Mesendoderm (in vitro differentiated cells): ENCODE data around the gene C5orf47.
"Not testable (repeated sequence)": the region's sequence is repeated elsewhere in the genome, so short reads cannot be mapped to it uniquely, and the experiment has no call there.

Experiments
- DNase-seq: peaks from one replicate; pipeline ENCODE4 v3.0.0; 2013
- H2AK5ac ChIP-seq: 2 replicates; pipeline ENCODE4 v1.6.1; 2013; ENCODE audit warnings: low read length, inconsistent platforms
- H2BK120ac ChIP-seq: 2 replicates; pipeline ENCODE4 v1.6.1; 2013; ENCODE audit warnings: low read depth, mild to moderate bottlenecking, low read length, moderate library complexity, mixed read lengths
- H2BK15ac ChIP-seq: replicated peaks from 2 replicates; pipeline ENCODE4 v1.6.1; 2013; ENCODE audit warnings: low read depth, mild to moderate bottlenecking, moderate library complexity
- H2BK5ac ChIP-seq: 2 replicates; pipeline ENCODE4 v1.6.1; 2013; ENCODE audit warnings: low read length, inconsistent platforms
- H3K18ac ChIP-seq: 2 replicates; pipeline ENCODE4 v1.6.1; 2013; ENCODE audit warnings: mild to moderate bottlenecking, low read length, mixed read lengths
- H3K23ac ChIP-seq: one replicate; pipeline ENCODE4 v1.6.1; 2013; ENCODE audit warnings: low read length
- H3K27ac ChIP-seq: 2 replicates; pipeline ENCODE4 v1.5.1; 2013; ENCODE audit warnings: low read depth, mild to moderate bottlenecking, inconsistent platforms, low read length, moderate library complexity
- H3K27me3 ChIP-seq: 2 replicates; pipeline ENCODE4 v1.6.1; 2013; ENCODE audit warnings: low read length, control low read depth, mild to moderate bottlenecking, inconsistent platforms; ENCODE audit not compliant: insufficient read depth, poor library complexity
- H3K36me3 ChIP-seq: 2 replicates; pipeline ENCODE4 v1.6.1; 2013; ENCODE audit warnings: low read length, inconsistent platforms; ENCODE audit not compliant: control insufficient read depth, insufficient read depth
- H3K4ac ChIP-seq: one replicate; pipeline ENCODE4 v1.6.1; 2013; ENCODE audit warnings: low read depth, mild to moderate bottlenecking, low read length, moderate library complexity
- H3K4me1 ChIP-seq: 2 replicates; pipeline ENCODE4 v1.6.1; 2013; ENCODE audit warnings: low read depth, low read length, inconsistent platforms; ENCODE audit not compliant: control insufficient read depth
- H3K4me2 ChIP-seq: 2 replicates; pipeline ENCODE4 v1.6.1; 2013; ENCODE audit warnings: low read length
- H3K4me3 ChIP-seq: 2 replicates; pipeline ENCODE4 v1.5.1; 2013; ENCODE audit warnings: mild to moderate bottlenecking, low read length
- H3K56ac ChIP-seq: one replicate; pipeline ENCODE4 v1.6.1; 2013; ENCODE audit warnings: low read length
- H3K79me1 ChIP-seq: 2 replicates; pipeline ENCODE4 v1.6.1; 2013; ENCODE audit warnings: low read length, inconsistent platforms
- H3K79me2 ChIP-seq: 2 replicates; pipeline ENCODE4 v1.6.1; 2013; ENCODE audit warnings: mild to moderate bottlenecking, low read length; ENCODE audit not compliant: control insufficient read depth, insufficient read depth
- H3K9ac ChIP-seq: 2 replicates; pipeline ENCODE4 v1.6.1; 2013; ENCODE audit warnings: low read length, inconsistent platforms
- H4K5ac ChIP-seq: one replicate; pipeline ENCODE4 v1.6.1; 2013; ENCODE audit warnings: low read length
- H4K8ac ChIP-seq: one replicate; pipeline ENCODE4 v1.6.1; 2013; ENCODE audit warnings: low read depth, mild to moderate bottlenecking, control low read depth, low read length, moderate library complexity
- WGBS: extraction: QIAGEN DNeasy Blood & Tissue Kit; methylation state at CpG from one replicate; pipeline ENCODE4 v1.1.7; 2013; ENCODE audit warnings: low lambda C conversion rate, missing lambda C conversion rate; ENCODE audit not compliant: insufficient coverage; ENCODE audit errors: extremely low coverage; 5-methylcytosine and 5-hydroxymethylcytosine counted together

The C5orf47 gene

GRCh38 chr5:174003795-174004194, 14.8 kb downstream of the C5orf47 start:
- Histone ChIP-seq H3K4ac (no peak overlapping the region), H3K27ac (no peak overlapping the region), H3K23ac (no peak overlapping the region), H2BK15ac (no peak overlapping the region), H3K56ac (no peak overlapping the region), H4K5ac (no peak overlapping the region), H3K27me3 (no peaks in the 10 kb centered on the region), H3K4me3 (no peak overlapping the region), H3K18ac (no peak overlapping the region), H3K79me2 (no peaks in the 10 kb centered on the region), H3K4me1 (no peaks in the 10 kb centered on the region), H4K8ac (no peak overlapping the region), H3K79me1 (no peaks in the 10 kb centered on the region), H2BK5ac (no peak overlapping the region), H2AK5ac (no peak overlapping the region), H2BK120ac (no peak overlapping the region), H3K36me3 (no peaks in the 10 kb centered on the region), H3K9ac (no peak overlapping the region), H3K4me2 (no peak overlapping the region)
- no peak for DNase-seq

- no peak overlapping the region for H3K27ac ChIP-seq
- H3K79me1 ChIP-seq, result no peaks in the 10 kb centered on the region
- no peaks in the 10 kb centered on the region for H3K4me1 ChIP-seq
- H3K56ac ChIP-seq, result no peak overlapping the region
- H2AK5ac ChIP-seq, result no peak overlapping the region
- no peak overlapping the region for H2BK5ac ChIP-seq
- no peak overlapping the region for H4K8ac ChIP-seq
- no peak overlapping the region for H3K23ac ChIP-seq
- H3K4ac ChIP-seq, result no peak overlapping the region
- no peak overlapping the region for H3K4me3 ChIP-seq
- H3K4me2 ChIP-seq, result no peak overlapping the region
- H3K79me2 ChIP-seq, result no peaks in the 10 kb centered on the region
- no peak overlapping the region for H2BK15ac ChIP-seq
- H4K5ac ChIP-seq, result no peak overlapping the region
- no CpG with 5 or more reads among the region's 5 CpGs for WGBS
- DNase-seq, result no peak
- no peaks in the 10 kb centered on the region for H3K27me3 ChIP-seq
- H3K36me3 ChIP-seq, result no peaks in the 10 kb centered on the region
- H2BK120ac ChIP-seq, result no peak overlapping the region
- H3K18ac ChIP-seq, result no peak overlapping the region
- no peak overlapping the region for H3K9ac ChIP-seq
Measured at GRCh38 chr5:174008922-174009321, 20.0 kb downstream of the C5orf47 start.

DNA sequence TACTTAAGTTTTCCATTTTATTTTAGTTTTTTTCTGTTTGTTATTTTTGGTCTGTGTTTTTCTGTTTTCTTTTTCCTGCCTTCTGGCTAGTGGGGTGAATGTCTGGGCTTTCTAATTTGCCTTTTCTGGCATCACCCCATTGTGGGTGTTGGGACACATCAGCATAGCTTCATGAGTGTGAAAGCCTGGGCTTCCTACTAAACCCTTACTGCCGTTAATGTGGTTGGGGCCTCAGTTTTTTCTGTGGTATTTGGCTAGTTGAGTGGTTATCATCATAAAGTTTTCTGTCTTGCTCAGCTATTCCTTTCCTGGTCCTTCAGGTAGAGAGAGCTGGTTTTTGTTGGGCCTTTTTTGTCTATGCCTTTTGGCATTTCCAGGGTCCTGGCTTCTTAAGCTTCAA, 21.4 kb downstream of the C5orf47 start:
- Histone ChIP-seq H3K36me3 (no peaks in the 10 kb centered on the region), H3K4ac (no peak overlapping the region), H3K79me1 (no peaks in the 10 kb centered on the region), H2BK5ac (no peak overlapping the region), H3K4me3 (no peak overlapping the region), H4K5ac (no peak overlapping the region), H3K56ac (no peak overlapping the region), H3K9ac (no peak overlapping the region), H2AK5ac (no peak overlapping the region), H3K23ac (no peak overlapping the region), H3K79me2 (no peaks in the 10 kb centered on the region), H3K27me3 (no peaks in the 10 kb centered on the region), H2BK15ac (no peak overlapping the region), H3K27ac (no peak overlapping the region), H4K8ac (no peak overlapping the region), H3K4me2 (no peak overlapping the region), H3K18ac (no peak overlapping the region), H3K4me1 (no peaks in the 10 kb centered on the region), H2BK120ac (no peak overlapping the region)
- DNase-seq, result no peak
- WGBS, result no CpG with 5 or more reads among the region's 1 CpG

DNA sequence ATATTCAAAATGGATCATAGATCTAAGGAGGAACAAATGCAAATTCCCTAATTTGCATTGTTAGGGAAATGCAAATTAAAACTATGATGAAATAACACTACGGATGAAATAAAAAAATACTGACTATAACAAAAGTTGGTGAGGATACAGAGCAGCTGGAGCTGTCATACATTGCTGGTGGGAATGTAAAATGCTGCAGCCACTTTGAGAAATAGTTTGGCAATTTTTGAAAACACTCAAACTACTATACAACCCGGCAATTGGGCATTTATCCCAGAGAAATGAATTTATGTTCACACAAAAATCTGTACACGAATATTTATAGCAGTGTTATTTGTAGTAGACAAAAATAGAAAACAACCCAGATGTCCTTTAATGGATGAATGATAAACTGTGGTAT, 22.5 kb downstream of the C5orf47 start:
- H3K56ac ChIP-seq, result no peak overlapping the region
- WGBS, result no CpG with 5 or more reads among the region's 3 CpGs

DNA sequence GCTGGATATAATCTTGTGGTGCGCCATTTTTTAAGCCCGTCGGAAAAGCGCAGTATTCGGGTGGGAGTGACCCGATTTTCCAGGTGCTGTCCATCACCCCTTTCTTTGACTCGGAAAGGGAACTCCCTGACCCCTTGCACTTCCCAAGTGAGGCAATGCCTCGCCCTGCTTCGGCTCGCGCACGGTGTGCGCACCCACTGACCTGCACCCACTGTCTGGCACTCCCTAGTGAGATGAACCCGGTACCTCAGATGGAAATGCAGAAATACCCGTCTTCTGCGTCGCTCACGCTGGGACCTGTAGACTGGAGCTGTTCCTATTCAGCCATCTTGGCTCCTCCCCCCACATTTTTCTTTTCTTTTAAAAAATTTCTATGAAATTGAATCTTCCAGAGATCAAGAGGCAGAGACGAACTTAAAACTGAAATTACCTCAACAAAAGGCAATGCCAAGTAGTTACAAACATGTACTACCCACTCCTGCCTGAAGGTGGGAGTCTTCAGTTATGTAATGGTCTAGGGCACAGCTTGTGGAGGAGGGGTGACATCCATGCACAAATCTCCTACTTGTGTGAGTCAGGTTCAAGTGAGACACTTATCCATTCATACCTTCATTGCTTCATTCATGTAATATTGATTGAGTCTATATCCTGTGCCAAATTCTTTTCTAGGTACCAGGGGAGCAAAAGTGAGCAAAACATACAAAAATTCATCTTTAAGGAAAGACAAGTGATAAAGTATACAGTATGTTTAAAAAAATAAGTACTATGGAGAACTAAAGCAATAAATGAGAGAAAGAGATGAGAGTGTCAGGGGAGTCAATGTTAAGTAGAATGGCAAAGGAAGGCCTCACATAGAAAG, 31.3 kb downstream of the C5orf47 start:
- peak; percentile 83 for DNase-seq
- WGBS, result no CpG with 5 or more reads among the region's 19 CpGs
- H3K4me3 ChIP-seq, result not testable (repeated sequence)

More for the DNA sequence above, 22.5 kb downstream of the C5orf47 start:
- no peaks in the 10 kb centered on the region for H3K79me1 ChIP-seq
- no peak overlapping the region for H3K18ac ChIP-seq
- no peak overlapping the region for H3K23ac ChIP-seq
- H3K27ac ChIP-seq, result no peak overlapping the region
- H3K36me3 ChIP-seq, result no peaks in the 10 kb centered on the region
- H2BK120ac ChIP-seq, result no peak overlapping the region
- H3K4me3 ChIP-seq, result no peak overlapping the region
- H2AK5ac ChIP-seq, result no peak overlapping the region
- no peak overlapping the region for H2BK15ac ChIP-seq
- H2BK5ac ChIP-seq, result no peak overlapping the region
- no peak overlapping the region for H4K5ac ChIP-seq
- no peak overlapping the region for H4K8ac ChIP-seq
- H3K79me2 ChIP-seq, result no peaks in the 10 kb centered on the region
- DNase-seq, result no peak
- H3K4ac ChIP-seq, result no peak overlapping the region
- H3K4me2 ChIP-seq, result no peak overlapping the region
- no peaks in the 10 kb centered on the region for H3K4me1 ChIP-seq
- no peak overlapping the region for H3K9ac ChIP-seq
- H3K27me3 ChIP-seq, result no peaks in the 10 kb centered on the region

DNA sequence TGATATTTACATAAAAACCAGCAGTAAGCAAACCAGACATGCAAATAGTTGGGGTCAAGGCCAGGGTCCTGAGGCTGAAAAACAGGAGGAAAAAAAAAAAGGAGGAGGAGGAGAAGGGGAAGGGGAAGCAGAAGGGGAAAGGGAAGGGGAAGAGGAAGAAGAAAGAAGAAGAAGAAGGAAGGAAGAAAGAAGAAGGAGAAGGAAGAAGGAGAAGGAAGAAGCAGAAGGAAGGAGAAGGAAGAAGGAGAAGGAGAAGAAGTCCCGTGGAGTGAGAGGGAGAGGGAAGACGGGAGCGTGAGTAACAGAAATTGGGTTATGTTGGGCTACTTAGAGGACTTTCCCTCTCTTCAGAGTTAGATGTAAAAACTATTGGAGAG, 31.9 kb downstream of the C5orf47 start:
- Histone ChIP-seq H2BK15ac (no peak overlapping the region), H3K36me3 (no peaks in the 10 kb centered on the region), H3K9ac (no peak overlapping the region), H3K27ac (no peak overlapping the region), H3K4ac (no peak overlapping the region), H3K18ac (no peak overlapping the region), H3K79me1 (no peaks in the 10 kb centered on the region), H2BK5ac (no peak overlapping the region), H4K8ac (no peak overlapping the region), H3K4me2 (no peak overlapping the region), H3K56ac (no peak overlapping the region), H3K79me2 (no peaks in the 10 kb centered on the region), H3K23ac (no peak overlapping the region), H2BK120ac (no peak overlapping the region), H2AK5ac (no peak overlapping the region), H3K4me3 (no peak overlapping the region), H3K4me1 (no peaks in the 10 kb centered on the region), H3K27me3 (no peaks in the 10 kb centered on the region), H4K5ac (no peak overlapping the region)
- no CpG with 5 or more reads among the region's 3 CpGs for WGBS
- no peak for DNase-seq

More for the DNA sequence above, 31.3 kb downstream of the C5orf47 start:
- not testable (repeated sequence) for H2BK5ac ChIP-seq, H3K4ac ChIP-seq, H3K23ac ChIP-seq, H3K27ac ChIP-seq, H4K5ac ChIP-seq, H3K4me1 ChIP-seq, H3K79me2 ChIP-seq, H3K56ac ChIP-seq, H3K36me3 ChIP-seq, H3K4me2 ChIP-seq, H3K18ac ChIP-seq, H2BK15ac ChIP-seq, H3K9ac ChIP-seq, H2BK120ac ChIP-seq, H4K8ac ChIP-seq, H2AK5ac ChIP-seq, H3K79me1 ChIP-seq, H3K27me3 ChIP-seq
